Upper lobe of left lung (tissue), 4 donors: ENCODE results near the gene GBX1.

Source experiments
- CTCF ChIP-seq, 6 experiments: fragments of 450-650 bp in 4 of 6; fragments of 200-600 bp in 2 of 6; sonication (generic) in 2 of 6; IDR thresholded peaks; one replicate each; pipeline ENCODE4 v1.5.1; 2016 to 2019; ENCODE audit warnings: antibody characterized with exemption in 6 of 6
- EP300 ChIP-seq, 4 donors: sonication (generic); formaldehyde crosslinking; IDR thresholded peaks; one replicate each; pipeline ENCODE4 v1.5.1; 2017; ENCODE audit warnings: antibody characterized with exemption in 4 of 4, control low read depth in 2 of 4
- POLR2A ChIP-seq, 4 donors: fragments of 450-650 bp; IDR thresholded peaks; one replicate each; pipeline ENCODE4 v1.5.1; 2016 to 2017; ENCODE audit warnings: antibody characterized with exemption in 4 of 4, mild to moderate bottlenecking in 2 of 4
- POLR2AphosphoS5 ChIP-seq, 2 donors: sonication (generic); formaldehyde crosslinking; IDR thresholded peaks; one replicate each; pipeline ENCODE4 v1.5.1; 2017; ENCODE audit warnings: antibody characterized with exemption in 2 of 2

GRCh38 chr7:151129960-151130591 is 37.4 kb downstream of the GBX1 start:
- TF ChIP-seq CTCF (IDR thresholded peaks at IDR 0.05) = no peak
- no peak for TF ChIP-seq POLR2A (IDR thresholded peaks at IDR 0.05)
- TF ChIP-seq EP300 (IDR thresholded peaks at IDR 0.05) = no peak
- no peak for TF ChIP-seq POLR2AphosphoS5 (IDR thresholded peaks at IDR 0.05)
